GM18505 (cell line): Measurements from ENCODE around the gene SWAP70.
"Not testable (repeated sequence)": the region's sequence is repeated elsewhere in the genome, so short reads cannot be mapped to it uniquely, and the experiment has no call there.

ENCODE experiments used
- ATAC-seq: cut with Tn5 transposase; IDR thresholded peaks from one replicate; pipeline ENCODE4 v1.9.1; 2021; ENCODE audit not compliant: unreplicated experiment
- POLR2A ChIP-seq: IDR thresholded peaks from 4 replicates; pipeline ENCODE4 v1.6.1; 2011; ENCODE audit warnings: borderline replicate concordance; ENCODE audit not compliant: insufficient read depth, insufficient read length; ENCODE audit errors: extremely low read depth

The SWAP70 gene

DNA sequence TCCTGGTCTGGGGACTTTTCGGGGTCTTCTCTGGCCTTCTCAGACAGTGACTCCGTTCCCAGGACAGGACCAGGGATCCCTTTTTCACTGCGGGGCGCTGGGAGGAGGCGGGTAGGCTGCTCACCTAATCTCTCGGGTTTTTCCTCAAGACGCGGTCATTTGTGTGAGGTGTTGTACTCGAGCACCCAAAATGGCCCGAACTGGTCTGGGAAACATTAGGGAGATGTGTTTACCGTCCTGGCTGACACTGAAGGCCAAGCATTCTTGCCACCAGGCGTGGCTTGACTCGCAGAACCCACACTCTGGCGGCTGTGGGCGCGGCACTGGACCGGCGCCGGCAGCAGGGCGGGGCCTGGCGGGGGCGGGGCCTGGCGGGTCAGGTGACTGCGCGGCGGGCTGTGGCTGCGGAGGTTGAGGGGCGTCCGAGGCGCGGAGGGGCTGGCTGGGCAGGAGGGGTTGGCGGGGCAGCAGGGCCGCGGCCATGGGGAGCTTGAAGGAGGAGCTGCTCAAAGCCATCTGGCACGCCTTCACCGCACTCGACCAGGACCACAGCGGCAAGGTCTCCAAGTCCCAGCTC, at the start of gene SWAP70:
TSS of gene SWAP70 (plus strand) at position 379 of the 577 bp plus-strand sequence. CDS start at position 482, 103 bp downstream.
- ATAC-seq: peak; percentile 83
- TF ChIP-seq POLR2A: peak; percentile 84

DNA sequence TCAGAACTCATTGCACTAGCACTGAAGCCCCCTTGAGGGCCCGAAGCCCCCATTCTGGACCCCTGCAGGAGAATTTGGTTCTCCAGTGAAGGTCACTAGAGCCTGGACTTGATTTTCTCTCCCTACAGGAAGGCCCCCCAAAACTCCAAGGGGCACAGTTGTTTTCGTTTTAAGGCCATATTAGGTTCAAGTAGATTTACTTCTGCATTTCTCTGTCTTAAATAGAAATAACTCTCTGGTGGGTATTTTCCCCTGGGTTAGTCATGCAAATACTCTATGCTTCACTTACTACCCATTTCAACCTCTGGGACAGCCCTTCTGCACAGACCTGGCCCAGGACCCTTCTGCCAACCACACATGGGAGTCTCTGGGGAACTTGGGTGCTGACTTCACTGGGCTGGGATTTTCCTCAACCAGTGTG, 48.8 kb upstream of the SWAP70 start:
- TF ChIP-seq POLR2A: peak; percentile 45
- peak; percentile 46 for ATAC-seq

DNA sequence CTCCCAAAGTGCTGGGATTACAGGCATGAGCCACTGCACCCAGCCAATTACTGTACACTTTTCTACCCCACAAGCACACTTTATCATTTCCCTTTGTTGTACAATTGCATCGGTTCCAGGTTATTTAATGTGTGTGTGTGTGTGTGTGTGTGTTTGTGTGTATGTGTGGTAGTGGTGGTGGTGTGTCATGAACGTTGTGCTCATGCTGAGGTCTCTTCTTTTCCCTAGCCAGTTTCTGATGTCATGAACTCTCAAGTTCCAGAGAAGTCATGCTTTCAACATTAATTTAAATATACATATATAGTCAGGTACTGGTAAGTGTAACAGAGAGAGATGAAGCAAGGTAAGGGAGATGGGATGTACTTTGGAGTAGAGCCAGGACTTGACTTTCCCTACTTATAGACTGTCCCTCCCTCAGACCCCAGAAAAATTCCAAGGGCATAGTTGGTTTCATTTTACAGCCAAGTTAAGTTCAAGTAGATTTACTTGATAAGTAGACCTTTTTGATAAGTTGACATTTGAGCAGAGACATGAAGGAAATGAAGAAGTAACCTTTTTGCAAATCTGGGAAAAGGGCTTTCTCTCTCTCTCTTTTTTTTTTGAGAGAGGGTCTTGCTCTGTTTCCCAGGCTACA, 47.7 kb upstream of the SWAP70 start:
- no peak for TF ChIP-seq POLR2A
- no peak for ATAC-seq

DNA sequence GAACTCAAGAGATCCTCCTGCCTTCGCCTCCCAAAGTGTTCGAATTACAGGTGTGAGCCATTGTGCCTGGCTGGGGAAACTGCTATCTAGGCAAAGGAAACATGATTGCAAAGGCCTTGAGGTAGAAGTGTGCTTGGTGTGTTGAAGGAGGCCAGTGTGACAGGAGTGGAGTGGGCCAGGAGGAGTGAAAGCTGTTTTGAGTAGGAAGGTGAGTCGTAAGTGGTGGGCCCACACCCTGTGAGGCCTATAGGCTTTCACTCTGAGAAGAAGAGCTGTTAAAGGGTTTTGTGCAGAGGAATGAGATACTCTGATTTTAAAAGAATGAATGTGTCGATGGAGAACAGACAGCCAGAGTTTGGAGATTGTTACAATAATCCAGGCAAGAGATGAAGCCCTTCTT, 47.0 kb upstream of the SWAP70 start:
- no peak for ATAC-seq
- no peak for TF ChIP-seq POLR2A

DNA sequence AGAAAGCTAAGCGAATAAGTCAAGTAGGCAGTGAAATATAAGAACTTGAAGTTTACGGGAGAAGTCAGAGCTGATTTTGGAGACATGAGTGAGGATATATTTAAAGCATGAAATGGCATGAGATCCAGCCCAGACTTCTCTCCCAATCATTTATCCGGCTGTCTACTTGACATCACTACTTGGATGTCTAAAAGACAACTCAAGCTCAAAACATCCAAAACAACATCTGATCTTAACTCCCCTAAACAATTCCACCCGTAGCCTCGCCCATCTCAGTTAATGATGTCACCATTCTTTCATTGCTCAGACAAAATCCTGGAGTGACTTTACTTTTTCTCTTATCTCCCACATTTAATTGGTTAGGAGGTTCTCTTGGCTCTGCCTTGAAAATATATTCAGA, 45.9 kb upstream of the SWAP70 start:
- ATAC-seq: no peak
- TF ChIP-seq POLR2A: no peak

DNA sequence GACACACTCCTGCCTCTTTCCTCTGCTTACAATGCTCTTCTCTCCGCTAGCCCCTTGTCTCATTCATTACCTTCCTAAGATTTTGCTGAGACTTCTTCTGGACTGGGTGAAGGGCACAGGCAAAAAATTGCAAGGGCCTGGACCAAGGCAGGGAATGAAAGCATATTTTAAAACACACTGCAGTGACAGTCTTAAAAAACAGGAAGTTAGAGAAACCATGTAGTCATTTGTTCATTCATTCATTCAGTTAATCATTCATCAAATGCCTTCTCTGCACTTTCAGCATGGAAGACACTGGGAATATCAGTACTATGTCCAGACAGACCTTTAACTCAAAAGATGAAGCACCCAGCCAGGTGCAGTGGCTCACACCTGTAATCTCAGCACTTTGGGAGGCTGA, 44.9 kb upstream of the SWAP70 start:
- no peak for TF ChIP-seq POLR2A
- ATAC-seq: no peak

DNA sequence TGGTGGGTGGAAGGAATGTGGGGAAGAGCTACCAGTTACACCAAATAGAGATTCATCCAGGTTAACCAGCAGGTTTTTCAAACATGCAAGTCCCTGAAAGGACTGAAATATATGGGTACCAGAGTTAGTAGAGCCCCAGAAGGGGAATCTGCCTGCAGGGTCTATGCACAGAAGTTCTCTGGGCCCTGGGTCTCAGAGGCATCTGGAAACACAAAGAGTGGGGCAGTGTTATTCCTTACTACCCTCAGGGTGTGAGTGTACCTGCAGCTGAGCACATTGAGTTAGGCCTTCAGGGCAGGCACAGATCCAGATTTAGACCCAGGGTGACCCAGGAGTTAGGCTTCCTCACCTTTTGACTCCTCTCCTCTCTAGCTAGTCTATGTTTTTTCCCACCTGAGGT, 43.9 kb upstream of the SWAP70 start:
- TF ChIP-seq POLR2A: no peak
- ATAC-seq: no peak

DNA sequence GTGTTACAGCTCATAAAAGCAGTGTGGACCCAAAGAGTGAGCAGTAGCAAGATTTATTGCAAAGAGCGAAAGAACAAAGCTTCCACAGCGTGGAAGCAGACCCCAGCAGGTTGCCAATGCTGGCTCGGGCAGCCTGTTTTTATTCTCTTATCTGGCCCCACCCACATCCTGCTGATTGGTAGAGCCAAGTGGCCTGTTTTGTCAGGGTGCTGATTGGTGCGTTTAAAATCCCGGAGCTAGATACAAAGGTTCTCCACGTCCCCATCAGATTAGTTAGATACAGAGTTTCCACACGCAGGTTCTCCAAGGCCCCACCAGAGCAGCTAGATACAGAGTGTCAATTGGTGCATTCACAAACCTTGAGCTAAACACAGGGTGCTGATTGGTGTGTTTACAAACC, 41.5 kb upstream of the SWAP70 start:
- not testable (repeated sequence) for ATAC-seq

DNA sequence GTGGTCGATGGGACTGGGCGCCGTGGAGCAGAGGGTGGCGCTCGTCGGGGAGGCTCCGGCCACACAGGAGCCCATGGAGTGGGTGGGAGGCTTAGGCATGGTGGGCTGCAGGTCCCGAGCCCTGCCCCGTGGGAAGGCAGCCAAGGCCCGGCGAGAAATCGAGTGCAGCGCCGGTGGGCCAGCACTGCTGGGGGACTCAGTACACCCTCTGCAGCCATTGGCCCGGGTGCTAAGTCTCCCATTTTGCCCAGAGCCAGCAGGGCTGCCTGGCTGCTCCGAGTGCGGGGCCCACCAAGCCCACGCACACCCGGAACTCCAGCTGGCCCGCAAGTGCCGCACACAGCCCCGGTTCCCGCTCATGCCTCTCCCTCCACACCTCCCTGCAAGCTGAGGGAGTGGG, 40.8 kb upstream of the SWAP70 start:
- ATAC-seq: not testable (repeated sequence)

DNA sequence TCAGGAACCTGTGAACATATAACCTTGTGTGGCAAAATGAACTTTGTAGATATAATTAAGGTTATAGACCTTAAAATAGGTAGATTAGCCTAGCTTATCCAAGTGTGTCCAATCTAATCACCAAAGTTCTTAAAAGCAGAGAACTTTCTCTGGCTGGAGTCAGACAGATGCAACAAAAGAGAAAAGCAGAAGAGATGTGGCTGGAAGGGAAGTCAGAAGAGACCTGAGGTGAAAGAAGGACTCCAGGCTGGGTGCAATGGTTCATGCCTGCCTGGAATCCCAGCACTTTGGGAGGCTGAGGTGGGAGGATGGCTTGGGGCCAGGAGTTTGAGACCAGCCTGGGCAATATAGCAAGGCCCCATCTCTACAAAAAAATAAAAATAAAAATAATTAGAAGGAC, 39.4 kb upstream of the SWAP70 start:
- no peak for TF ChIP-seq POLR2A
- ATAC-seq: no peak

DNA sequence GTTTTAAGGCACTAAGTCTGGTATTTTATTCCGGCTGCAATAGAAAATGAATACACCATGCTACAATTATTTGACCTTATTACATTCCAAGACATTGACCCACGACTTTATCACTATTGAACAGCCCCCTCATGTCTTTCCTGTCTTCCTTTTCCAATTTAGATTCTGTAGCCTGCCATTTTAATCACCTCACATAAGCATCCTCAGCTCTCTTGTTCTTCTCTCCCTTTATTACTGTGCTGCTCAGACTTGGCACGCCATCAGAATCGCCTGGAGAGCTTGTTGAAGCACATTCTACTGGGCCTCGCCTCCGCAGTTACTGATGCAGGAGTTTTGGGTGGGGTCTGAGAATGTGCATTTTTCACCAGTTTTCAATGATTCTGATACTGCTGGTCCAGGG, 38.7 kb upstream of the SWAP70 start:
- ATAC-seq: no peak
- no peak for TF ChIP-seq POLR2A

DNA sequence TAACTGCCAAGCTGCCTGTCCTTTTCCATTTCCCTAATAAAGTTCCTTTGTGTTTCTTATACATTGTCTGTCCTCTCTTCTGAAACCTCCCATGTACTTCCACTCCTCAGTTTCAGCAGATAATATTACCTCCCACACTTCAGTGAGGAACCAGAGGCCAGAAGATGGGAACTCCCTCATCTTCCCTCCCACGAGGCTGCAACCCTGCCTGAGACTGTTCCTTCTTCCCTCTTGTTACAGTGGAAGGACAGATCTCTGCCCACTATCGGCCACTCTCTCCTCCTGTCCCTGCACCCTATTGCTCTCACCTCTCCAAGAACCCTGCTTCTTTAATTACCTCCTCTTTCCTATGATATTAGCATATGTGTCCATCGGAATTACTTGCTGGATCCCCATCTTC, 38.1 kb upstream of the SWAP70 start:
- TF ChIP-seq POLR2A: no peak
- ATAC-seq: no peak

DNA sequence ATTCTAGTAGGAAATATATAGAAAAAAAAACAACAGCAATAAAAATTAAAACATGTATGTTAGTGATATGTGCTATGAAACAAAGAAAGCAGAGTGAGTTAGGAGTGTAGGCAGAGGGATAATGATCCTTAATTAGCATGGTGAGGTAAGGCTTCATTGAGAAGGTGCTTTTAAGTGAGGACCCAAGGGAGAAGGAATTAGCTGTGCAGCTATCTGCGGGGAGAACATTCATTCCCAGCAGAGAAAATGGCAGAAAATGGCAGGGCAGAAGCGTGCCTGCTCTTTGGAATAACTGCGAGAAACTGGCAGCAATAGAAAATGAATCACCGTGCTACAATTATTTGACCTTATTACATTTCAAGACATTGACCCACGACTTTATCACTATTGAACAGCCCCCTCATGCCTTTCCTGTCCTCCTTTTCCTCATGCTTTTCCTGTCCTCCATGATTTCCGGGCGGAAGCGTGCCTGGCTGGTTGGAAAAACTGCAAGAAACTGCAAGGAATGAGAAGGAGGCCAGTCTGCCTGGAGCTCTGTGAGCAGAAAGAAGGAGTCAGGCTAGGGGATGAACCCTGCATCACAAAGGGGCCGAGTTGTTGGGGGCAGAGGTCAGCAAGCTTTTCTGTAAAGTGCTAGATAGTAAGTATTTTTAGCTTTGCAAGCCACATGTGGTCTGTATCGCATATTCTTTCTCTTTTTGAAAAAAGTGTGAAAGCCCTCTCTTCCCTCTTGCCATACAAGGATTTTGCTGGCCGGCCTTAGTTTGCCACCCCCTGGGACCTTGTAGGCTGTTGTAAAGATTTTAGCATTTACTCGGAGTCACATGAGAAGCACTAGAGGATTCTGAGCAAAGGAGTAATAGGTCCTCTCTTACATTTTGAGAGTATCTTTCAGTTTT, 37.1 kb upstream of the SWAP70 start:
- no peak for TF ChIP-seq POLR2A
- no peak for ATAC-seq

DNA sequence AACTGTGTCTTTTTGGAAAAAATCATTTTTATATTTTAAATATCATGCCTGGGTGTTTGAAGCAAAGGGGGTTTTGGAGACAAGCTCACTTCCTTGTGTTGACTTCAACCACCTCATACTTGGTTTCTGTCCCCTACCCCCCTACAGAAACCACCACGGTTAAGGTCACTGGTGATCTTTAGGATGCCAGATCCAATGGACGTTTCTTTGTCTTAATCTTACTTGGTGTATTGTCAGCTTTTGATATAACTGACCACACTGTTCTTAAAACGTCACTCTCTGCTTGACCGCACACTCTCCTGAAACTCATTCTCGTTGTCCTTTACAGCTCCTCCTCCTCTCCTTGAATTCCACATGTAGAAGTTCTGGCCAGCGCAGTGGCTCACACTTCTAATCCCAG, 34.8 kb upstream of the SWAP70 start:
- TF ChIP-seq POLR2A: no peak
- no peak for ATAC-seq
